Stimulated activated CD8-positive, alpha-beta memory T cell treated with anti-CD3 and anti-CD28 coated beads, Interleukin-4, amount 100 ng/mL, for 48 hours (primary cell): ENCODE data around the gene SLC22A12.
"Not testable (repeated sequence)": the region's sequence is repeated elsewhere in the genome, so short reads cannot be mapped to it uniquely, and the experiment has no call there.

ENCODE experiments used
- DNase-seq: peaks from one replicate; pipeline ENCODE4 v3.0.0-alpha.2; 2020

SLC22A12 gene

GRCh38 chr11:64588701-64589100, 2.3 kb upstream of the SLC22A12 start:
- no peak for DNase-seq

- DNase-seq, result no peak
Observed at GRCh38 chr11:64591257-64592233, 525 bp downstream of the SLC22A12 start.

- DNase-seq, result no peak
Observed at GRCh38 chr11:64592234-64592615, 1.2 kb downstream of the SLC22A12 start.

DNA sequence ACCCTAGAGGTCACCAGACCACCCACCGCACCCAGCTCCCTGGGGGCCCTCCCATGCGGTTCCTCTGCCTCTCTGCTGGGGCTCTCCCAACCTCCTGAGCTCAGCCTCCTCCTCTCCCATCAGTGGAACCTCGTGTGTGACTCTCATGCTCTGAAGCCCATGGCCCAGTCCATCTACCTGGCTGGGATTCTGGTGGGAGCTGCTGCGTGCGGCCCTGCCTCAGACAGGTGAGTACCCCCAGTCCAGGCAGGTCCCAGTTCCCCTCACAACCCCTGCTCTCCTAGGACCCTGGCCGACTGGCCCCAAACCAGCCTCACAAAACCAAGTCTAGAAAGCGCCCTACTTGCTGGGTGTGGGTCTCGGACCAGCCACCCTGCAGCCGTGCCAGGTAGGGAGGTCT, 1.6 kb downstream of the SLC22A12 start:
- no peak for DNase-seq

GRCh38 chr11:64593156-64594105, 2.4 kb downstream of the SLC22A12 start:
- DNase-seq, result no peak

DNA sequence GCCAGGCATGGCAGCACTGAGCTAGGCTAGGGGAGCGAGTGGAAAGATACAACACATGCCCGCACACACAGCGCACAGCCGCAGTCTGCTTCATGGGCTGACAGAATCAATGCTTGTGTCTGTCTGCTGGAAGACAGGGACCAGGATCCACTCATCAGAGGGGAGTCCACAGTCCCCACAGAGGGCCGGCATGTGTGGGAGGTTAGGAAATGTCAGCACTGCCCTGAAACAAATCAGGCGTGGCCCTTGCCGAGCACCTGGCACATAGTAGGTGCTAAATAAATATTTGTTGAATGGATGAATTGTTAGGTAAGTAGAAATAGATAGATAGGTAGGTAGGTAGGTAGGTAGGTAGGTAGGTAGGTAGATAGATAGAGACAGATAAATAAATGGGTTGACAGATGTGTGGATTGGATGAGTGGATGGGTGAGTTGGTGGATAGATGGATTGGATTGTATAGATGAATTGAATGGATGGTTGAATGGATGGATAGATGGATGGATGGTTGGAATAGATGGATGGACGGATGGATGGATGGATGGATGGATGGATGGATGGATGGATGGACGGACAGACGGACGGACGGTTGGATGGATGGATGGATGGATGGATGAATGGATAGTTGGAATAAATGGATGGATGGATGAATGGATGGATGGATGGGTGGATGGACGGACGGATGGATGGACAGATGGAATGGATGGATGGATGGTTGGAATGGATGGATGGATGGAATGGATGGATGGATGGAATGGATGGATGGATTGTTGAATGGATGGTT, 3.3 kb downstream of the SLC22A12 start:
- no peak for DNase-seq

- DNase-seq, result not testable (repeated sequence)
Observed at GRCh38 chr11:64595922-64596321, 4.9 kb downstream of the SLC22A12 start.

DNA sequence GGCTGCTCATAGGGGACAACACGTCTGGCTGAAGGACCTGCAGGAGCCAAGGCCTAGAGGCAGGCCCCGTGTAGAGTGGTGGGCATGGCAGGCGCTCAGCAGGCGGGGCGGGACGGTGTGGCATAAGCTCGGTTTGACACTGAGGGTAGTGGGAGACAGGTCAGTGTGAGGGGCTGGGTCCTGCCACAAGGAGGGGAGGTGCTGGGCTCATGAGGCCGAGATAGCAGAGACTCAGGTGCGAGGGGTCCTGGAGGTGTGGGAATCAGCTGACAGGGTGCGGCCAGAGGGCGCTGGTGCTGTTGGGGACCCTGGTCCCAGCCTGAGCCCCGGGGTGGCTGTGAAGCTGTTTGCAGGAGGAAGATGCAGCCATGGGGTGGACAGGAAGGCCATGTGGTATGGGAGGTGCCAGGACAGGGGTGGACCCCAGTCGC, 6.7 kb downstream of the SLC22A12 start:
- no peak for DNase-seq

GRCh38 chr11:64598106-64598796, 7.2 kb downstream of the SLC22A12 start:
- DNase-seq, result no peak

DNA sequence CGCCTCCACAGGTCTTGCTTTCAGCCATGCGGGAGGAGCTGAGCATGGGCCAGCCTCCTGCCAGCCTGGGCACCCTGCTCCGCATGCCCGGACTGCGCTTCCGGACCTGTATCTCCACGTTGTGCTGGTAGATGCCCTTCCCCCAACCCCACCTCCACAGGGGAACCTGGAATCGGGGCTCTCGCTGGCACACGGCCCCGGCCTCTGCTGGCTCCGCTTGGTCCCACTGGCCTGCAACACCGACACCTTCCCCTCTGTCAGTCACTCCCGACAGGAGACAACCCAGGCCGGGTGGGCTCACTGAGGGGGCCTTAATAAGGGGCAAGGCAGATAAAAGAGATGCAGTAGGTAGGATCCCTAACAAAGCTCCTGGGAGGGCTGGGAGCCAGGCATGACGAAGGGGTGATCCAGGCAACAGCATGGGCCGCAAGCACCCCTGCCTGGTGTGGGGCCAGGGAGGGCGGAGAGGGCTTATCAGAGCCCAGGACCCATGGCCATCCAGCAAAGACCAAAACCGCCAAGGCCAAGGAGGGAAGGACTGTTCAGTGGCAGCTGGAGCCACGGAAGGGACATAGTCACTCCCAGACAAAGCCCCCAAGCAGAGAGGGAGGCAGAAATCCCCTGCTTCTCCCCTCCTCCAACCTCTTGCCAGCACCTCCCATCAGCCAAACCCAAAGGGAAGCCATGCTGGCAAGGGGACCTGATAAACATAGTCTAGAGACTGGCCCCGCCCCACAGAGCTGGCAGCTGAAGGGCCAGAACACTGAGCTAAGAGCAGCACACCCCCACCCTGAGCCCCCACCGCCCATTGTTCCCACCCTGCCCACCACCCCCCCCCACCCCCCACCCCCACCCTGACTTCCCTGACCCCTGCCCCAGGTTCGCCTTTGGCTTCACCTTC, 8.0 kb downstream of the SLC22A12 start:
- no peak for DNase-seq

DNA sequence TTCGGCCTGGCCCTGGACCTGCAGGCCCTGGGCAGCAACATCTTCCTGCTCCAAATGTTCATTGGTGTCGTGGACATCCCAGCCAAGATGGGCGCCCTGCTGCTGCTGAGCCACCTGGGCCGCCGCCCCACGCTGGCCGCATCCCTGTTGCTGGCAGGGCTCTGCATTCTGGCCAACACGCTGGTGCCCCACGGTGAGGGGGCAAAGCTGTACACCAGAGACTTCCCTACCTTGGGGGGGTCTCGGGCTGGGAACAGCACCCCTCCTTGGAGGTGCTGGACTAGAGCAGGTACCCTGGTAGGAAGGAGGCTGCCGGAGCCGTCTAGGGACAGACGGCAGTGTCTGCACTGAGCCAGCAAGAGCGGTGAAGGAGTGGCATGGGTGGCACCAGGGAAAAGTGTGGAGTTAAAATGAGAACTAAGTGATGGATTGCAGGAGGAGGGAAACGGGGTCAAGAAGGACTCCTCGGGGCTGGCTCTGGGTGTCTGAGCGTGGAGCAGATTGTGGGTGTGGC, 8.7 kb downstream of the SLC22A12 start:
- DNase-seq, result no peak

GRCh38 chr11:64600281-64600992, 9.4 kb downstream of the SLC22A12 start:
- DNase-seq, result no peak

DNA sequence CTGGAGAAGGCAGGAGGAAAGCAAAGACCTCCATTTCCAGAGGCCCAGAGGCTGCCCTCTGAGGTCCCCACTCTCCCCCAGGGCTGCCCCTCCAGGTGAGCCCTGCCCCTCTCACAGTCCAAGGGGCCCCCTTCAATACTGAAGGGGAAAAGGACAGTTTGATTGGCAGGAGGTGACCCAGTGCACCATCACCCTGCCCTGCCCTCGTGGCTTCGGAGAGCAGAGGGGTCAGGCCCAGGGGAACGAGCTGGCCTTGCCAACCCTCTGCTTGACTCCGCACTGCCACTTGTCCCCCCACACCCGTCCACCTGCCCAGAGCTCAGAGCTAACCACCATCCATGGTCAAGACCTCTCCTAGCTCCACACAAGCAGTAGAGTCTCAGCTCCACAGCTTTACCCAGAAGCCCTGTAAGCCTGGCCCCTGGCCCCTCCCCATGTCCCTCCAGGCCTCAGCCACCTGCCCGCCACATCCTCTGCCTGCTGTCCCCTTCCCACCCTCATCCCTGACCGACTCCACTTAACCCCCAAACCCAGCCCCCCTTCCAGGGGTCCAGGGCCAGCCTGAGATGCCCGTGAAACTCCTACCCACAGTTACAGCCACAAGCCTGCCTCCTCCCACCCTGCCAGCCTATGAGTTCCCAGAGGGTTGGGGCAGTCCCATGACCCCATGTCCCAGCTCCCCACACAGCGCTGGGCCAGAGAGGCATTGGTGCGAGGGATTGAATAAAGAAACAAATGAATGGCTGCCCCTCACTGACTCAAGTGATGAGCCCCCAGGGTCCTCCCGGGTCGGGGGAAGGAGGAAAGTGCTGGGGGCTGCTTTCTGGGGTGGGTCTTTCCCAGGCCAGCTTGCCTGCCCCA, 10.8 kb downstream of the SLC22A12 start:
- no peak for DNase-seq

DNA sequence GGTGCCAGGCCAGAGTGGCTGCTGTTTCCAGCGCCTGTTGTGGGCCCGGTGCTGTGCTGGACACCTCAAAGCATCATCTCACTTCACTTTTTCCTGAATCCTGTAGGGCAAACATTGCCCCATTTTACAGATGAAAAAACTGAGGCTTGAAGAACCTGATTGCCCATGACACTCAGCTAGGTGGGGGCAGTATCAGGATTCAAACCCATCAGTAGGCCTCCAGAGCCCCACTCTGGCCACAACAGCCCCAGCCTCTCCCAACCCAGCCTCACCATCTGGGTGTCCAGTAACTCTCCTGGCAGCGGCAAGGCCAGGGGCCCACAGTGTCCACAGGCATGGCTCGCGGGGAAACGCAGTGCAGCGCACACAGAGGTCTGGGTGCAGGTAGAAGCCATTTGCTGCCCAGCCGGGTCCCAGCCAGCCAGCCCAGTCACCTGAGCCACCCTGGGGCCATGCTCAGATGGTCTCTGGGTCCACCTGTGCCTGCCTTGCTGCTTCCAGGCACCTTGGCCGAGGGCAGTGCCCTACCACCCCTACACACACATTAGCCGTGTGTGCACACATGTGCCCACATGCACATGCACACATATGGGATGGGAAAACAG, 11.5 kb downstream of the SLC22A12 start:
- no peak for DNase-seq

DNA sequence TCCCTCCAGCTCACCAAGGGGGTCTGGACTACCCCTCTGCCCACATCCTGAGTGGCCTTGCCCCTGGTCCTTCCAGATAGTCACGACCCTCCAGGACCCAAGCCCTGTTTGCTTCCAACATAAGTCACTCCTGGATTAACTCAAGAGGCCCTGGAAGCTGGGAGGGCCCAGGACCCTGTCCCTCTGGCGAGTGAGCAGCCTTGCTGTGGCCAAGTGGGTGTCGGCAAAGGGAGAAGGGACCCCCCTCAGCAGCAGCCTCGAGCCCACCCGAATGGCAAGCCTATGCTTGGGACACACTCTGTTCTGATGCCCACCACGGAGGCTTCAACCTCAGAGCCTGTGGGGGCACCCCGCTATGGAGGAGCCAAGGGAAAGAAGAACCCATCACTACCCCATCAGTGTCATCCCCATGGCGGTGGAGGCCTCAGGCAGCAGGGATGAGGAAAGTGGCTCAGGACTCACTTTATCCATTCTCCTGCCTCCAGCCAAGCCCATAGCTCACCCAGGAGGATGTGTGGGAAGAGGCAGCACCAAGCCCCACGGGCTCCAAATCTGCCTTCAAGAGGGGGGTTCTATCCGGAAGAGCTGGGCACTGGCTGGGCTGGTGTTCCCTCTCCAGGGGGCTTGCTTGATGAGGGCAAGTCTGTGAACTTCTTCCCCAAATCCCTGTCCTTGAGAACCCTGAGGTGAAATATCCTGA, 12.5 kb downstream of the SLC22A12 start:
- DNase-seq, result no peak

DNA sequence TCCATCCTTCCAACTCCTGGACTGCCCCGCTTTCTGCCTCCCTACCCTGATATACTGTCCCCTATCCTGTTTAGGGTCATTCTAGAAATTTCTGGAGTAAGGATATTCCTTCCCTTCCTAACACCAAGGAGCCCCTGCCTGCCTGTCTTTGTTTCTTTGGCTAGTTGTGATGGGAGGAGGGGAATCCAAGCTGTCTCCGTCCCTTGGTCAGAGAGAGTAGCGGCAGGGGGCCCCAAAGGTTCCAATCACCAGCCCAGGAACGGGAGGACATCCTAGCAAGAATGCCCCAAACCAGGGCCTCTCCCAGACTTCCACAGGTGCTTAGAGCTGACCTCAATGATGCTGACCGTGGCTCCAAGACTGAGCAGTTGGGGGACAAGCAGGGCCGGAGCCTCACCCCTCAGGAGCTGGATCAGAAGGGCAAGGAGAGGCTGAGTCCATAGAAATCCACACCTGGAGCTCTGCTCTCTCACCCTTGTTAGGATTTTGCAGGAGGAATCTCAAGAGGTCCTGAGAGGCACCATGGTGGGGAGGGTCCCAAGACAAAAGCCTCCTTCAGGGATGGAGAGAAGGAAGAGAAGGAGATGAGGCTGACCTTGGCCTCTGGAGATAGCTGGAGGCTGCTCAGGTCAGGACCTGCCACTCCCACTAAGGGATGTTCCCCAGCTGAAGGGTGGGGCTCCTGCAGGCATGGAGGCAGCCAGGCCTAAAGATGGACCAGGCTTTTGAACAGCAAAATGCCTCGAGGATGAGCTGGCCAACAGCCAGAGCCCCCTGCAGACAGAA, 13.6 kb downstream of the SLC22A12 start:
- DNase-seq, result no peak

- no peak for DNase-seq
Observed at GRCh38 chr11:64605244-64605560, 14.2 kb downstream of the SLC22A12 start.
